Iris pigment epithelial cell (primary cell): Measurements from ENCODE around the gene MPP2.
"Not testable (repeated sequence)": the region's sequence is repeated elsewhere in the genome, so short reads cannot be mapped to it uniquely, and the experiment has no call there.

ENCODE experiments used
- DNase-seq: peaks from one replicate; pipeline ENCODE4 v3.0.0-alpha.2; 2011; ENCODE audit warnings: low read depth

Gene MPP2

GRCh38 chr17:43931062-43931571 is 23.8 kb upstream of the MPP2 start:
- DNase-seq = no peak

DNA sequence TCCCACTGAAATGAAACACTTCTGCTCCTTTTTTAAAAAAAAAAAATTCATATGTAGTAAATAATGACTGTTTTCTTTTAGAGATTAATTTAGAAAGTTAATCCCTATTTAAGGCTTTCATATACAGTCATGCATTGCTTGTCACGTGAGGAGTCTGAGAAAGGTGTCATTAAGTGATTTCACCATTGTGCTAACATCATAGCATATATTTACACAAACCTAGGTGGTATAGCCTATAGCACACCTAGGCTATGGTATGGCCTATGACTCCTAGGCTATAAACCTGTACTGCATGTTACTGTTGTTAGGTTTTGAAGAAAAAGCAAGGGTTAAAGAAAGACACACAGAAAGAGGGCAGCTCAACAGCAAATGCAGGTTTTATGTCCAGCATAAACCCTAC is 21.3 kb upstream of the MPP2 start:
- DNase-seq = no peak

DNA sequence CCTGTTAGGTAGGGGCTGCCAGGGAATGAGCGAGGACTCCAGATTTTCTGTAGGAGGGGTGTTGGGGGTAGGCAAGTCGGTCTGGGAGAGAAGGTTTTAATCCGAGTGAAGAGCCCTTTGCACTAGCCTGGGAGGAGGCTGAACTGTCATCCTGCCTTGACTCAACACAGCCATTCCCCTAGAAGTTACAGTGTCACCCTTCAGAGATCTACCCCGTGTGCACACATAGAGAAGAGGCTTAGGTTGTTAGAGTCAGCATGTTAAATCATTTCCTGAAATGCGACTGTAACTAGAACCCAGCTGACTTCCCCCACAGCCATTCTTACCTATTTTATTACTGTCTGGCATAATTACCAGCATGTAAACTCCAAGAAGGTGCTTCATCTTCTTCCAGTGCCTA is 20.6 kb upstream of the MPP2 start:
- DNase-seq = not testable (repeated sequence)

- DNase-seq = no peak
Measured at GRCh38 chr17:43927060-43927864, 19.9 kb upstream of the MPP2 start.

DNA sequence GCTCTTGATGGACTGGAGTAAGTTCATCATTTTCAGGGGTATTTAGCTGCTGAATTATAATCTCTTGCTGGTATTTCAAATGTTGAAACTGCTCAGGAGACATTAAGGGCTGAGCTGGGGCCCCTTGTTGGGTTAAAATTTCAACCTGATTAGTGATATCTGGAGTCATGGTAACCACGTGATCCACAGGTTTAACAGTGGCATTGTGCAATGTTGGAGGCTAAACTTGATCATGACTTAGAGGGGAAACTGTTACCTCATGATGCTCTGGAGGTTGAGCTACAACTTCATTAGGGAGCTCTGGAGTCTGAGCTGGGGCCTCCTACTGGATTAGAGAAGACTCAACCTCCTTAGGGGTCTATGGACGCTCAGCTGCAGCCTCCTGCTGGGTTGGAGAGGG is 17.2 kb upstream of the MPP2 start:
- no peak for DNase-seq

DNA sequence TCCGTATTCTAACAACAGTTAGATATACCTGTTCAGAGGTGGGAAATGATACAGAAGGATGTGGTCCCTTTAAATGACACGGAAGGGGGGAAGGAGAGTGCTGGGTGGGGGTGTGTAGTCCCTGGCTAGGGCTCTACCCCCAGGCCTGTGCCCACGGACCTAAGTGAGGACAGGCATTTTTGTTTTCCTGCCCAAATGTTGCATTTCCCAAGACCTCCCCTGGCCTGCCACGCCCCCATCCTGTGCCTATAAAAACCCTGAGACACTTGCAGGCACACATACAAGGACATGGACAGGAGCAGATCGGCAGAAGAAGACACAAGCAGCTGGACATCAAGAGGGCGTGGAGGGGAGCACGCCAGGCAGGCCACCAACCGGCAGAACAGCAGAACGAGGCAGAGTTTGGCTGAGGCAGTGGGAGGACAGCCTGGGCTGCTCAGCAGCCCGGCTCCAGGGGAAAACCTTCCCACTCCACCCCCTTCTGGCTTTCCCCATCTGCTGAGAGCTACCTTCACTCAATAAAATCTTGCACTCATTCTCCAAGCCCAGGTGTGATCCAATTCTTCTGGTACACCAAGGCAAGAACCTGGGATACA is 13.3 kb upstream of the MPP2 start:
- DNase-seq = no peak

DNA sequence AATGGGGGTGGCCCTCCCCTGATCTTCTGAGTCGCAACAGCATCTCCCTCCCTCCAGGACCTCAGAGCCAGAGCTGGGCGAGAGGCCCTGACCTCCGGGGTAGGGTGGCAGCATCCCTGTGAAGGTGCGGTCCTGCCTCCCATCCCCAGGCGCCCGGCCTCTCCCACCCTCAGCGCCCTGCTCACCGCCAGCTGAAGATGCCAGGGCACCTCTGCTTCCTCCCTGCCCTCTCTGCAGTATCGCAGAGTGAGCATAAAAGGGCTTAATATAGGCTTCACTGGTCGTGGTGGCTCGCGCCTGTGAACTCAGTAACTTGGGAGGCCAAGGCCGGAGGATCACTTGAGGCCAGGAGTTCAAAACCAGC is 10.7 kb upstream of the MPP2 start:
- no peak for DNase-seq

- DNase-seq = peak; percentile 28
Measured at GRCh38 chr17:43917348-43918025, 10.2 kb upstream of the MPP2 start.

GRCh38 chr17:43917016-43917347 is 9.6 kb upstream of the MPP2 start:
- no peak for DNase-seq

DNA sequence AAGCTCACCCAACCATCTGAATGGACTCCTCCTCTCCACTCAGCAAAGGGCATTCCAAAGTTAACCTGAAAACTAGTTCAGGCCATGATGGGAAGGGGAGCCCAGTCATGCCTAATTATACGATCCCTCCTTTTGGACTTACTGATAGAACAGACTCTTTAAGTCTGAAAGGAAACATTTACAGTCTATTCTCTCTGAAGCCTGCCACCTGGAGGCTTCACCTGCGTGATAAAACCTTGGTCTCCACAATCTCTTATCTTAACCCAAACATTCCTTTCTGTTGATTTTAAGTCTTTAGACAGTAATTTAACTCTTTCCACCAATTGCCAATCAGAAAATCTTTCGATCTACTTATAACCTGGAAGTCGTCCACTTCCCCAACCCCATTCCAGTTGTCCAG is 9.0 kb upstream of the MPP2 start:
- no peak for DNase-seq

DNA sequence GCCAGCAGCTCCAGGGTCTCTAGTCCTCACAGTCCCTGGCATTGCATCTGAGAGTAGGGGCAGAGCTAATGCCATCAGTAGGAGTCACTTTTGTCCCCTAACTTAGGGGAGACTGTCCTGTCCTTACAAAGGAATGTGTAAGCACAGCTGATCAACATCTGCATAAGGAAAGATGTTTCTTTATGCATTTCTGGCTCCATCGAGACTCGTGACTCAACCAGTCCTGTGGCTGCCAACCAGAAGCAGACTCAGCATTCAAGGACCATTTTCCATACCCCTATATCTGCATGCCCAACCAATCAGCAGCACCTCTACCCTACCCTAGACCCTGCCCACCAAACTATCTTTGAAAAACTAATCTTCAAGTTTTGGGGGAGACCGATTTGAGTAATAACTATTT is 8.2 kb upstream of the MPP2 start:
- DNase-seq = no peak

GRCh38 chr17:43914451-43914850 is 7.1 kb upstream of the MPP2 start:
- DNase-seq = no peak

GRCh38 chr17:43913584-43913983 is 6.2 kb upstream of the MPP2 start:
- DNase-seq = no peak

- no peak for DNase-seq
Measured at GRCh38 chr17:43912635-43913304, 5.4 kb upstream of the MPP2 start.

DNA sequence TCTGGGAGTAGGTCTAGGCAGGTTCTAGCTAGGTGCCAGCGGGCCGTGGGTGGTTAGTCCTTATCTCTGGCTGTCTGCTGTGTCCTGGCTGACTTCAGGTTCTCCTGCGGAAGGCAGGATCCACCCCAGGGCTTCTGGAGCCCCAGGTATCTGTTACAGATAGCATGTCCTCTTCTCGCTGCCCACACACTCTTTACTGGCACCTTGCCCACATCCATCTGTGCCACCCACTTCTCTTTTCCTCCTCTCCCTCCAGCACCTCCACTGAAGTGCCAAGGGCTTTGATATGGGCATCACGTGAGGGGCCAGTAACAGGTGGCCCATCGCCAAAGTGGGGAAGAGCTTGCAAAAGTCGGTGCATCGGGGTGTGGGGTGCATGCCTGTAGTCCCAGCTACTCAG is 4.6 kb upstream of the MPP2 start:
- no peak for DNase-seq

DNA sequence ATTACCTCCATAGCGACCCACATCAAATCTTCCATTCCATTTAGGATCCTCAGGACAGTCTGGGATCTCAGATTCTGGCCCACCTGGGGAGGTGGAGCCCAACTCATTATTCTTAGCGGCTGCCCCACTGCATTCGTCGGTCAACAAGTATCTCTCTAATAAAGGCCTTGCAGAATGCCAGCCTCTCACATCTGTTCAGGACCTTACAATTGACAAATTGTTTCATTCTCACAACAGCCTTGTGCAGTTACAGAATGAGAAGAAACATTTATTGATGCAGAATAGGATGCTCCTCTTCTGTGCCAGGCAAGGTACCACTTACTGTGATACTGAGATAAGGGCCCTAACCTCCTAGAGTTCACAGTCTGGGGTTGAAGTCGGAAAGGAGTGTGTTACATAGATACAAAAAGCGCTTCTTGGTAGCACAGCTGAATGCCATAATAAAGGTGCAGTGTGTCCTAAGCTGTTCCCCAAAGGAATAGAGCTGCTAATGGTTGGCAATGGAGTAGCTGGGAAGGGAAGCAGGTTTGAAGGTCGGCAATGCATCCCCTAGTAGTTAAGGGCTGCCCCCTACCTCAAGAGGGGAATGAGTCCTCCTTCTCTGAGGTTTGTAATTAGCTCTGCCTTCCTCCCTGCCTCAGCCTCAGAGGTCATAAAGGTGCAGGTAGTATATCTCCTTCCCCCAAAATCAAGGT is 2.3 kb upstream of the MPP2 start:
- no peak for DNase-seq

GRCh38 chr17:43907998-43908721 is 824 bp upstream of the MPP2 start:
- DNase-seq = peak; percentile 57

DNA sequence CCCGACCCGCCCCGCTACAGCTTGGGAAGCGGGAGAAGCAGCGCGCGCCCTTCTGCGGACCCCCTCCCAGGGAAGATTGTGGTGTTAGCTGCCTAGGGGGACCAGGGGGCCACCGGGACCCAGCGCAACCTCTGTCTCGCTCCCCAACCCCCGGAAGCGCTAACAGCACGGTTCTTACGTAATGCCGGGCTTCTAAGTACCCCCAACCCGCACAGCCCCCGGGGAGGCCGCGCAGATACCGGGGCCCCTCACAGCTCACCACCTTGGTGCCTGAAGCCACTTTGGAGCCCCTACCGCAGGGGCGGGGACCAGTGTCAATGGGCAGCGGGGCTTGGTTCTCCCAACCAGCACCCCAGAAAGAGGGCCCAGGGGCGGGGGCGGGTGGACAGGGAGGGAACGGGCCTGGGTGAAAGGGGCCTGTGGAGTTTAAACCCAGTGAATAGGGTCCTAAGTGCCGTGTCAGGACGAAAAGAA is 348 bp downstream of the MPP2 start:
- no peak for DNase-seq

GRCh38 chr17:43905985-43906852 is 1.1 kb downstream of the MPP2 start:
- peak; percentile 43 for DNase-seq

- no peak for DNase-seq
Measured at GRCh38 chr17:43905400-43905984, 1.8 kb downstream of the MPP2 start.
